Mucosa of descending colon (tissue), 3 donors: ENCODE data around the gene KIF6. TPM values are rescaled to one million over a fixed set of nuclear protein-coding genes. Genes with fewer than 3 reads are reported as not detected.

ENCODE experiments used
- ATAC-seq: fragments of 200-7000 bp; cut with Tn5 transposase; one replicate; pipeline ENCODE4 v1.9.1; 2020; ENCODE audit warnings: mild to moderate bottlenecking, moderate library complexity
- DNase-seq, 3 donors: peaks; one replicate each; pipeline ENCODE4 v3.0.0-alpha.2; 2020
- H3K36me3 ChIP-seq: fragments of 200-600 bp; one replicate; pipeline ENCODE4 v1.8.0; 2021; ENCODE audit warnings: low read depth, mild to moderate bottlenecking
- H3K4me1 ChIP-seq: fragments of 200-600 bp; one replicate; pipeline ENCODE4 v1.8.0; 2021; ENCODE audit warnings: low read depth, mild to moderate bottlenecking
- H3K4me3 ChIP-seq: fragments of 200-600 bp; one replicate; pipeline ENCODE4 v1.8.0; 2021; ENCODE audit warnings: mild to moderate bottlenecking
- H3K9me3 ChIP-seq: fragments of 200-600 bp; one replicate; pipeline ENCODE4 v1.8.0; 2021; ENCODE audit warnings: mild to moderate bottlenecking
- CTCF ChIP-seq: fragments of 200-600 bp; IDR thresholded peaks from one replicate; pipeline ENCODE4 v1.8.0; 2022; ENCODE audit warnings: antibody characterized with exemption, mild to moderate bottlenecking
- intact Hi-C, 2 donors: fragments of 100-400 bp; cut with DNase I in 1 of 2; cut with micrococcal nuclease in 1 of 2; formaldehyde crosslinking; loops; one replicate each; pipeline versions ENCODE4 v1.11.0 to v1.11.1; 2022; cut with DNase I, micrococcal nuclease
- total RNA-seq, 3 donors: library from RNA; stranded (reverse); fragmentation: NEBNext Ultra II Directional in 2 of 3; extraction: Animal tissue kit (Norgen Biotek cat#: 25700) in 2 of 3; gene quantifications; one replicate each; pipeline versions ENCODE4 v1.2.1 to v1.2.4, GENCODE V29; 2021 to 2023
- donor health status: DM: no; HTN: no; CAD: no; lungs with moderate emphysema.
- donor health status: DM: no; HTN: no; CAD: no.
- donor health status: DM: no; HTN: yes; CAD: no.

KIF6 gene
- total RNA-seq, 3 donors from 2014 or later: 0.24 to 0.85 (median 0.52) TPM

GRCh38 chr6:39417440-39417839 is 307.8 kb downstream of the KIF6 start:
- no peak for TF ChIP-seq CTCF
- Histone ChIP-seq H3K4me1 (peaks cover 14% of the 10 kb centered on the region), H3K4me3 (no peak overlapping the region), H3K36me3 (no peaks in the 10 kb centered on the region), H3K9me3 (no peaks in the 10 kb centered on the region)
- intact Hi-C loops: no loop called here
- no peak for ATAC-seq
- no peak for DNase-seq

GRCh38 chr6:39416728-39417127 is 308.5 kb downstream of the KIF6 start:
- intact Hi-C loops: no loop called here
- no peak for TF ChIP-seq CTCF
- DNase-seq: no peak
- no peak for ATAC-seq
- H3K4me1 ChIP-seq: peaks cover 14% of the 10 kb centered on the region
- H3K36me3 ChIP-seq: no peaks in the 10 kb centered on the region
- H3K9me3 ChIP-seq: no peaks in the 10 kb centered on the region
- H3K4me3 ChIP-seq: no peak overlapping the region

- Histone ChIP-seq H3K4me1 (peaks cover 9% of the 10 kb centered on the region), H3K9me3 (no peaks in the 10 kb centered on the region), H3K4me3 (no peak overlapping the region), H3K36me3 (no peaks in the 10 kb centered on the region)
- intact Hi-C loops: no loop called here
- ATAC-seq: no peak
- DNase-seq: no peak
- no peak for TF ChIP-seq CTCF
These were observed 309.2 kb downstream of the KIF6 start for GRCh38 chr6:39416026-39416425.

GRCh38 chr6:39415482-39415881 is 309.7 kb downstream of the KIF6 start:
- Histone ChIP-seq H3K36me3 (no peaks in the 10 kb centered on the region), H3K9me3 (no peaks in the 10 kb centered on the region), H3K4me3 (no peak overlapping the region), H3K4me1 (peaks cover 4% of the 10 kb centered on the region)
- DNase-seq (no peak), ATAC-seq (no peak)
- intact Hi-C loops: no loop called here
- TF ChIP-seq CTCF: no peak

GRCh38 chr6:39411465-39411864 is 313.7 kb downstream of the KIF6 start:
- DNase-seq (no peak), ATAC-seq (no peak)
- Histone ChIP-seq H3K4me3 (no peak overlapping the region), H3K36me3 (no peaks in the 10 kb centered on the region), H3K9me3 (no peaks in the 10 kb centered on the region), H3K4me1 (no peaks in the 10 kb centered on the region)
- intact Hi-C loops: no loop called here
- TF ChIP-seq CTCF: no peak

GRCh38 chr6:39411001-39411400 is 314.2 kb downstream of the KIF6 start:
- ATAC-seq (no peak), DNase-seq (no peak)
- TF ChIP-seq CTCF: no peak
- intact Hi-C loops: no loop called here
- H3K4me3 ChIP-seq: no peak overlapping the region
- H3K9me3 ChIP-seq: no peaks in the 10 kb centered on the region
- H3K4me1 ChIP-seq: no peaks in the 10 kb centered on the region
- H3K36me3 ChIP-seq: no peaks in the 10 kb centered on the region
